NCI-H1417 treated with DMSO at 0.1 percent for 48 hours (cell line): Measurements from ENCODE around the gene PKNOX2.

Source experiments
- DNase-seq: peaks from one replicate; lab custom pipeline; 2025; lab: John Stamatoyannopoulos, UW

Gene PKNOX2

DNA sequence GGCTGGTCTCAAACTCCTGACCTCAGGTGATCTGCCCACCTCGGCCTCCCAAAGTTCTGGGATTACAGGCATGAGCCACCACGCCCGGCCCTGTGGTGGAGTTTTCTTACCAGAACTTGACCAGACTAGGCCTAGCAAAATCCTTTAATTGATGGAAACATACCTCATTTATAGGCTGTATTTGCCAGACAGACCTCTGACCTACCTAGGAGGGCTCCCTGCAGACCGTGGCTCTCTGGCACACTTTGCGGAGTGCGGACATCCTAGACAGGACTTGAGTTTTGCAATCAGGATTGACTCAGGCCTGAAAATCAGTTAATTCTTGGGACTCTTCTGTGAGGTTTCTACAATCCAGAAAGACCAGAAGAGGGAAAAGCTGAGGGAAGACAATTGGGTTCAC is 278.4 kb downstream of the PKNOX2 start:
- DNase-seq = no peak

DNA sequence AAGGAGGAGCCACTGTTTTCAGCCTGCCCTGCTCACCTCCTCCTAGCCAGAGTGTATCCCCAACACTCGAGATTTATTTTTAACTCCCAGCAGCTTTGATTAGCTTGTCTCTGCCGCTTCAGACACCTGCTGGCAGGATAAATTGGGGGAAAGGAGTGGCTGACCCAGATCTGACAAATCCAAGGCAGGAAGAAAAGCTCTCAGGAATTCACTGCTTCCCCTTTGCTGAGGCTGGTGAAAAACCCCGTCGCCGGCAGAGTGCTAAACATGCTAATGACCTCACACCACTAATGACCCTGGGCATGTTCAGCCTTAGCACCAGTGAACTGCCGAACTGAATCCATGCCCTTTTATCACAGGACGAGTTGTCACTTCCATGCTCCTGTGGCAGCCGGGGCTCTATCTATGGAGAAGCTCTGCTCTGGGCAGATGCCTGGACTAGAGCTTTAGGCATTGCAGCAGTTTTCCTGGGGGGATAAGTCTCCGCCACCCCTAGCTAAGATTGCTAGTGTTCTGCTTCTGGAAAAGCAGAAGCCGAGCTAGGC is 279.3 kb downstream of the PKNOX2 start:
- DNase-seq = no peak

DNA sequence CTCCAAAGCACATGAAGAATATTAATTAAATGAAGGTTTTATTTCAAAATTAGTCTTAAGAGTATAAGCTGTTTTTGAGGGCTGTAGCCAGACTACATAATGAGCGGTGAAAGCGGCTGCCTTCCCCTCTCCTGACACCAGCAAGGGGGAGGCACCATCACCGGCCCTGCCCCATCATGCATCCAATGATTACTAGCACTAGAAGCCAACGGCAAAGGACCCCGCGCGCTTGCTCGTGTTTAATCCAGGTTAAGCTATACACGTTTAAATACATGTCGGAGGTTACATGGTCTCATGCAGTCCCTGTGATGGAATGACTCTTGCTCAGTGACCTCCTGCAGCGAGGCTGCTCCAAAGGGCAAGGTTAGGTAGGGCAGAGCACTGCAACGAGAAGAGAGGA is 281.2 kb downstream of the PKNOX2 start:
- no peak for DNase-seq

DNA sequence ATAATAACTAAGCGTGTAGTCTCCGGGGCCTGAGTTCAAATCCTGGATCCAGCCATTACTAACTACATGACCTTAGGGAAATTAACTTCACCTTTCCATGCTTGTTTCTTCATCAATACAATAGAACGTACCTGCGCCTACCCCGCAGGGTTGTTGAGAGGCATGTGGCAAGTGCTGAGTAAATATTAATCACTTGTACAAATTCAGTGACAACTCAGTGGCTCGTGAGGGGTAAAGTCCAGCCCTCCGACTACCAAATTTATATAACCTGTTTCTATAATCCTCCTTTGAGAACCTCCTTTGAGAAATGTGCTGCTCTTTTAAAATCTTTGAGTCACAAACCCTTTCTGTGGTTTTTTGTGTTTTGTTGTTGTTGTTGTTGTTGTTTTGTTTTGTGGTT is 281.7 kb downstream of the PKNOX2 start:
- no peak for DNase-seq

DNA sequence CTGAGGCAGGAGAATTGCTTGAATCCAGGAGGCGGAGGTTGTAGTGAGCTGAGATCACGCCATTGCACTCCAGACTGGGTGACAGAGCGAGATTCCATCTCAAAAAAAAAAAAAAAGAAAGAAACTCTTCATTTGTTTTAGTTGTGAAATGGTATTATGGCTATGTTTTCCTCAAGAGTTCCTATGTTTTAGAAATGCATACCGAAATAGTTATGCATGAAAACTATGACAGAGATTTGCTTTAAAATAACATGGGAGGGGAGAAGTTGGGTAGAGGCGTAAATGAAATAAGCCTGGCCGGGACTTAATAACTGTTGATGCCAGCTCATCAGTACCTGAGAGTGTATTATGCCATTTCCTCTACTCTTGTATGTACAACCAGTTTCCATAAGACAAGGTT is 283.2 kb downstream of the PKNOX2 start:
- no peak for DNase-seq

DNA sequence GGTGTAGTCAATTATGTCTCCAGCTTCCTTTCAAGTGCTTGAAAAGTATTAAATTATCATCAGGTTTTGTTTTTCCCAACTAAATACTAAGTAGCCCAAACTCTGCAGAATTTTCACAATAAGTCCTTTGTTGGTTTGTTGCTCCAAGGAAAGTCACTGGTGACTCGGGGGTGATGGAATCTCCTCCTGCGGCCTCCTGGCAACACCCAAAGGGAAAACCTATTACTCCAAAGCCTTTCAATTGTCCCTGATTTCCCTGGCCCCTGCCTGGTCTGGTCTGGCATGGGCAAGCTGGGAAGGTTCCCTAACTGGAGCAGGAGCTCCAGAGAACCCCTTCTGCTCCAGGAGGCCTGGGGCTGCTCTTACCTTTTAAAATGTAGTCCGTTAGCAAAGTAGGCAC is 283.6 kb downstream of the PKNOX2 start:
- no peak for DNase-seq

DNA sequence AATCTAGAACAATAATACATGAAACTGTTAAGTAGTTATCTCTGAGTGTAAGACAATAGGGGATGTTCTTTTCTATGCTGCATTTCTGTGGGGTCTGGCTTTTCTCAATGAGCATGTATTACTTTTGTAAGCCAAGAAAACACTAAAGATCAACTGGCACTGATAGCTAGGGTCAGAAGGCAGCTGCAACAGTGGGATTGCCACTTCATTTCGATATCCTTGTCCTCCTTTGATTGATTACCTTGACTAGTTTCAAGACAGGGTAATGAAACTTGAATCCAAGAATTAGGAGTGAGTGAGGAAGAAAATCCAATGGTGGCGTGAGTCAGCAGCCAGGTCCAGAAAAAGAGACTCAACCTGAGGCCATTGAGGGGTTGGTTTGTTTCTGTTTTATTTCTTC is 285.0 kb downstream of the PKNOX2 start:
- DNase-seq = no peak

DNA sequence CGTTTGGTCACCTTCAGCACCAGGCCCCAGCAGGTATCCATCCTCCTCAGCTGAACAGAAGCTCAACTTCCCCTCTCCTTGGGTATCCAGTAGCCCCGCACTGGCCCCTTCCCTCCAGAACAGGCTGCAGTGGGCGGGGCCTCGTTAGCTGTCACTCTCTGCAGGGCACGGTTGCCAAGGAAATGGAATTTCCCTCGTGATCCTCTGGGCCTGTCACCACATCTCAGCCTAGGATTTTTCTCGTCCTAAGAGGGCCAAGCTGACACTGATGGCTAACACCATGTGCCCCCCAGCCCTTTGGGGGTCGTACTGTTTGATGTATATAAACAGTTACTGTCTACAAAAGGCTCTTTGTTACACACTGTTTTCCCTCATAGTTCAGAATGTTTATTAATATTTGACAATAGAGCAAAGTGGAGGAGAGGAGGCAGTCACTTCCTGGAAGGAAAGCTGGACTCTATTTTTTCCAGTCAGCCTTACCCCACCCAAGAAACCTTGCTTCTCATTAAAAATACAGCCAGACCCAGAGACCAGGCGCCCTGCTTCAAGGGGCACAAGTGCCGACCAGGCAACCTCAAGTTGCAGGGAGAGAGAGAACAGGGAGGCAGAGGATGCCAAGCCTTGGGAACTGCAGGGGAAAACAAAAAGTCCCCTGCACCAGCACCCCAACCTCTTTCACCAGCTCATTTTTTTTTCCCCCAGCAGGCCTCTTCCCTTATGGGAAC is 287.0 kb downstream of the PKNOX2 start:
- peak; percentile 27 for DNase-seq

DNA sequence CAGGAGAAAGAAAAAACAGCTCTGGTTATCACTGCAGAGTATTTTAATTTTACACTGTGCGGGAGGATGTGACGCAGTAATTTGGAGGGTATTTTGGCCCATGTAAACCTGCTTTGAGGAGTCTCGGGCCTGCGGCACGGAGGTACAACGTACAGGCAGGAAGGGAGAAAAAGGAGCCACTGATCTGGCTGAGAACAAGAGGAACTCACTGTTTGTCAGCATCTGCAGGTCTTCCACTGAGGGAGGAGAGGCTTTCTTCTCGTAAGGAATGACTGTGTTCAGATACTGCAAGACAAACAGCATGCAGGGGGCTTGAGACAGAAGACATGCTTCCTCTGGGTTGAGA is 287.5 kb downstream of the PKNOX2 start:
- no peak for DNase-seq

DNA sequence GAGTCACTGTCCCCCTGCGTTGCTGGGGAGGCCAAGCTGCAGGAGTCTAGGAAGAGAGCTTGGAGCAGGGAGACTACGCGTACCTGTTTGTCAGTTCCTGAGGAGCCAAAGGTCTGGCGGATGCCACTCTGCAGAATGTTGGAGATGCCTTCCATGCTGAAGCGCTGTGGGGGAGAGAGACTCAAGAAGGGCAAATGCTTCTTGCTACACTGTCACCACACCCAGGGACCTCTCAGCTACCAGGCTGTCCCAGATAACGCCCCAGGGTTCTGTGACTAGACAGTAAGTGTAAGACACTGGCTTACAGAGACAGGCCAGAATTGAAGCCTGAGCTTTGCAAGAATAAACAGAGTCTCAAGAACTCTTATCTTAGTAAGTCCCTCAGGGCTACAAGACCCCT is 289.5 kb downstream of the PKNOX2 start:
- DNase-seq = no peak

DNA sequence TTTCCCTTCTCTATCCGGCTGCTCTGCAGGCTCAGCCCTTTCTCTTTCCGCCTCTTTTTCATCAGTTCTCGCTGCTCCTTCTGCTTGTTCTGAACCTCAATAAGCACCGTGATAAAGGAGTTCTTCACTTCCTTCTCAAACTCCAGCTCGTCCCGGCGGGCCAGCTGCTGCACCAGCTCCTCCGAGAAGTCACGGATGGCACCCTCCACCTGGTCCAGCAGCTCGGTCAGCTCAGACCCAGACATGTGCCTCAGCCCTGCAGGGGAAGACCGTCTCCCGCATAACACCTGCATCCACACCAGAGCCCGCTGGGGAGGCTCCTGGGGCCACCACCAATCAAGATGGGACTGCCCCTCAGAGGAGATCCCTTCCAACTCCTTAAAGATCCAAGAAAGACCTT is 291.3 kb downstream of the PKNOX2 start:
- DNase-seq = no peak

DNA sequence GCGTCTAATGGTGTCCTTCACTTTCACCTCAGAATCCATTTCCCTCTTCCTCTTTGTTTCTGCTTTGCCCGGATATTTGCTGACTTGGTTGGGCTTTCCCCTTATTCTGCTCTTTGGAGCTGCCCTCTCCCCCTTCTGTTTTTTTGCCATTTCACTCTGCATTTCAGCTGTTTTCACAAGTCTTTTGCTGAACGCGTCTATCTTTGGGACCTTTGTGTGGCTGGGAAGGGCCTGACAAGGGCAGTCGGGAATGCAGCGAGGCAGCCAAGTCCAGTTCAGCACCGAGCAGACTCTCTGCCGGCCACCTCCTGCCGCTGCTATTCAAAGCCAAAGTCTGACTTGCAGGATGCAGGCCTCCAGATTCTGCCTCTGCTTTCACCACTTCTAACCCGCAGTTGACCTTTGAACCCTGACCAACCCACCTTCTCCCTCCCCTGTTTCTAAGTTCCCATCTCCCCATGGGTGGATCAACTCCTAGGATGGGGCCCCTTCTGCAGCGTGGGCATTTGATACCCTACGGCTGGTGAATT is 293.3 kb downstream of the PKNOX2 start:
- no peak for DNase-seq

DNA sequence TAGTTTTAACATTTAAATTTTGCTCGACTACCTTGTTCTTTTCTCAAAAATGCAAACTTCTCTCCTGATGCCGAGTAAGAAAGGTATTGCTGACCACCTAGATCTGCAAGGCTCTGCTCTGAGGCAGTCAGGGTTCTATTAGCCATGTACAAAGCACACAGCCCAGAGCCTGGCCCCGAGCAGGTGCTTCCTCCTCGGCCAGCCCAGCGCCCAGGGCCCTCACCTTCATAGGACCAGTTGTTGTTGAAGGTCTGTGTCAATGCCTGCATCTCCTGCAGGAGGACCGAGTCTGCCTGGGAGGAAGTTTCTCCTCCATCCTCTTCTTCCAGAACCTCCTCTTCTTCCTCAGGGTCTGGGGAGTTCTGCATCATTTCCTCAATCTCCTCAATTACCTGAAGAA is 295.7 kb downstream of the PKNOX2 start:
- no peak for DNase-seq

DNA sequence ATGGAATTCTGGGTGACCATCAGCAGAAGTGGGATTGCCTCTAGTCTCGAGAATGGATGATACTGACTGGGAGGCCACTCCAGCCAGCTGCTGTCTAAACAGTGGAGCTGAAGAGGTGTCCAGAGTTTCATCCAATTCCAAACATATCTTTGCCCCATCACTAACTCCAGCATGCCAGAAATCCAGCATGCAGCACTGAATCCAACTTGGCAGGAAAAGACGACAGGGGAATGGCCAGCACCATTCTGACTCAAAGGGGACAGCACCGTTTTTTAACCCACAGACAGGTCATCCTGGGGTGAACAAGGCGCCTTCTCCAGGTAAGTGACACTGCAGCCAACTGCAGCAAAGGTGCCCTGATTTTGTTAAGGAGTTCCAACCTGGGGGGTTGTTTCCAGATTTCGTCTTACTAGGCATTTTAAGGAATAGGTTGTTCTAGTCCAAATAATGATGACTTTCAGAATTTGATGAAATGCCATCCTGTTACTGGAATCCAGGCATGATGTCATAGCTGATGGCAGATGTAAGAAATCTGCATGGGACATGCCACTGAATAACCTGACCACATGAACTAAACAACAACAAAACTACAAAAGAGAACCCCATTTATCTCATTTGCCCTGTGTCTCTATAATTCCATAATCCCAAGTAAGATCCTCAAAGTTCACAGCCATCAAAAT is 299.2 kb downstream of the PKNOX2 start:
- DNase-seq = no peak

DNA sequence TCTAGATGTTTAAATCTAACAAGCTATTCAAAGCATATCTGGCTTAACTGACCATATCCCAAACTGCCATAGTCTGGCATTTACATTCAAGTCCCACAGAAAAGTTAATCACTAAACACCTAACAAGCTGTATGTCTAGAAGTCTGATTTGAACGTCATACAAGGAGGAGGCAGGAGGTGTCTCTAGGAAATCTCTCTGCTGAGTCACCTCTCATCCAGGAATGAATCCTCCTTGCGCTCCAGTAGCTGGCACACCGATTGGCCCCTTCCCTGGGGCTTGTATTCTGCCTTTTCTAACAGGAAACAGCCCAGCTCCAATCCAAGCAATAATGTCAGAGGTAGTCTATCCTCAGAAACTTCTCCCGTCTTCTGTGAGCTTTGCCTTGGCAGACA is 299.7 kb downstream of the PKNOX2 start:
- no peak for DNase-seq

DNA sequence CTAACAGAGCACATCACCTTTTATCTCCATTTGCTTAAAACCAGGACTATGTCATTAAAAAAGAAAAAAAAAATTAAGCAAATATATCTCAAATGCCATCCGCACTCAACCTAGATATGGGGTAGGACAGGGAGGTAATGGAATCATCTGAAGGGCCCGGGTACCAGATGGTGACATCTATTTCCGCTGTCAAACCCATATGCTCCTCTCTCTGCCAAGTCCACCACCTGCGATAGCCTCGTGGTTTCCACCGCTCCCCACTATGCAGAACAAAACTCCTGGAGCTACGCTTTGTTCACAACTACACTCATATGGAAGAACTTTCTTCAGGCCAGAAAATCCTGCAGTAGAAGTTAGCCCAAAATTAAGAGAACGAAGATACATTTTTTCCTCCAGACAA is 300.1 kb downstream of the PKNOX2 start:
- DNase-seq = no peak

DNA sequence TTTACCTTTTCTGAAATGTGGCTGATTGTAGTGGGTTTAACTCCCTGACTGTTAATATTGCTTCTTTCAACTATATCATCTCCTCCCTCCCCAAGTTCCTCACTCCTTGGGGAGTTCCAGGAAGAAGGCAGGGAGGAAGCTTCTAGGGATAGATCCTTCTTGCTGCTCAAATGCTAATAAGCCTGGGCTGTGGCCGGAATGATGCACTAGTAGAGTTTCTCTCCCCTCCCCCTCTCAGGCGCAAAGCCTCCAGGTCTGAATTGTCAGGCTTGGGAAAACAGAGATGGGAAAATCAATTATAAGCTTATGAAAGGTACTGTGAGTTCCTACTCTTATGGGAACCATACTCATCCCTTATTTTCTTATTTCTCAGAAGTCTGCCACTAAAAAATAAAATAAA is 300.7 kb downstream of the PKNOX2 start:
- no peak for DNase-seq

DNA sequence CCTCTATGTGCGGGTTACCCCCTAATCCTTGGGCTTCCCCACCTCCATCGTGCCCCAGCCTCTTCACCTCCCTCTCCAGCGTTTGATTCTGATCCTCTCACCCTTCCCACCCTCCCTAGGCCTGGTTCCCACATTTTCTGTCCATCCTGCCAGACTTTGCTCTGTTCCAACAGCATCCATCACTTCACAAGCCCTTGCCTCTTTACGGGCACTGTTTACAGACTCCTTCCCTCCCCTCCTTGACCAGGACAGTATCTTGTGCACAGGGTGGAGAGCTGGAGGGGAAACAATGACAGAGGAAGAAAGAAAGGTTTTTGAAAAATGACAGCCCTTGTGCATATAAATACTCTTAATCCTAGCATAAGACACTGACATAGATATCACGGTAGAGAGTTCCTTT is 301.1 kb downstream of the PKNOX2 start:
- DNase-seq = no peak

DNA sequence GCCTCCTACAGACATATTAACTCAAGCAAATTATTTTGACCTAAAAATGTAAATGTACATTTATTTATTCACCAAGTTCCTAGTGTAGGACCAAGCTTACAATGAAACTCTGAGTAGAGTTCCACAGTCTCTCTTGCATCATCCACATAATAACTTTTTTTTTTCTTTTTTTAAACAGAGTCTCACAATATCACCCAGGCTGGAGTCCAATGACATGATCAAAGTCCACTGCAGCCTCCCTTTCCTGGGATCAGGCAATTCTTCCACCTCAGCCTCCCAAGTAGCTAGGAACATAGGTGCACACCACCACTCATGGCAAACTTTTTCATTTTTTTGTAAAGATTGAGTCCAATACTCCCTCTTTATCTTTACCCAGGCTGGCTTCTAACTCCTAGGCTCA is 303.5 kb downstream of the PKNOX2 start:
- no peak for DNase-seq

DNA sequence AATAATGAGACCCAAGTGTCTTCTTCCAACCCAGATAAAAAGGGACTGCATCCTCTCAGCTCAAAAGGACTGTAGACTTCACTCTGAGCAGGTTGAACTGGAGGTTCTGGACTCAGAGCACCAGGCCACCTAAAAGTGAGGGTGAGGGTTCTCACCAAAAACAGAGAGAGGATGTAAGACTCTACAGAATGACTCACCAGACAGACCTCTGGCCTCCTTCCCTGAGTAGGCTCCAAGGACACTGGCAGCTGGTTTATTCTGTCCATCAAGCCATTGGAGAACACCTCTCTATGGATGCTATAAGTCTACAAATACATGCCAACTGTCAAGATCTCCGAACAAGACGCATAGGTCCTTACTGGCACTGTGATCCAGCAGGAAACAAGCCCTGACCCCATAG is 304.3 kb downstream of the PKNOX2 start:
- no peak for DNase-seq

DNA sequence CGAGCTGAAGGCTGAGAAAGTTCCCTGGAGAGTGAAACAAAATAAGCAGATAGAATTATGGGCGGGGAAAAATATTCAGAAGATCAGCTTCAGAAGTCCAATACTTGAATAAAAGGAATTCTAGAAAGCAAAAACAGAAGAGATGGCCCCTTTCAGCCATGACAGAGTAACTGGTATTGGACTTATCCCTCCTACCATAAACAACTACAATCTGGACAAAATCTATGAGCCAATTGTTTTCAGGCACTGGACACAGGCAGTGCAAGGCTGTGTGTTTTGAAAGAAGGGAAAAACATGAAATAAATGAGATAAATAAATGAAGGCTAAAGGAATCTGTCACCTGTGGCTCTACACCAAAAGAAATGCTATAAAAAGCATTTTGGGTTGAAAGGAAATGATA is 305.8 kb downstream of the PKNOX2 start:
- DNase-seq = no peak

DNA sequence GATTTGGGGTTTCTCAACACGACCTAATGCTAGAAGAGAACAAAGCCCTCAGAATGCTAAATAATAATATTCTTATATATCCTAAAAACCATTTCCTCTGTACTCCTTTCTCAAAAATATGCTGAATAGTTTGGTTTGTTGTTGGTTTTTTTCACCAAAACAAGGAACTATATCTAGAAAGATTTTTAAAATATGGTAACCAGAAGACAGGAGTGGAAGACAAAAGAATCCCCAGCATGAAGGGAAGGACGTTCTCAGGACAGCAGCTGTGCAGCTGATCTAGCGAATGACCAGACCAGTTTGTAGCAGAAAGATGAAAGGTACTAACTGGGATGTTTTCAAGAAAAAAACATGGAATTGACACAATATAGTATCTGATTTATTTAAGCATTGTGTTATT is 312.2 kb downstream of the PKNOX2 start:
- DNase-seq = no peak

DNA sequence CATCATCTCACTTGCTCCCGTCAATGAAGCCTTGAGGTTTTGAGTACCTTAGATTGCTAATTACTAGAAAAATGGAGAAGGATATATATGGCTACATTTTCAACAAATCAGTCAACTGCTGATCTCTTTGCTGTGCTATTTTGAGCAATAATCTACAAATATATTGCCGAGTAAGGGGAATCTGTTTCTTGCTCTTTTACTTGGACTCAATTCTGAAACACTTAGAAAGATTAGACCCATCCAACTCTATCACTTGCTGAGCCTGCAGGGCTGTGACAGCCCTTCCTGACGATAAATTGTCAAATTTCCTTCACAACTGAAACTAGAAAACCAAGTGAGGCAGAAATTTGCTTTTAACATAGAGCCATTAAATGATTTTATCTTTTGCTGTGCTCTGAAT is 314.6 kb downstream of the PKNOX2 start:
- no peak for DNase-seq

DNA sequence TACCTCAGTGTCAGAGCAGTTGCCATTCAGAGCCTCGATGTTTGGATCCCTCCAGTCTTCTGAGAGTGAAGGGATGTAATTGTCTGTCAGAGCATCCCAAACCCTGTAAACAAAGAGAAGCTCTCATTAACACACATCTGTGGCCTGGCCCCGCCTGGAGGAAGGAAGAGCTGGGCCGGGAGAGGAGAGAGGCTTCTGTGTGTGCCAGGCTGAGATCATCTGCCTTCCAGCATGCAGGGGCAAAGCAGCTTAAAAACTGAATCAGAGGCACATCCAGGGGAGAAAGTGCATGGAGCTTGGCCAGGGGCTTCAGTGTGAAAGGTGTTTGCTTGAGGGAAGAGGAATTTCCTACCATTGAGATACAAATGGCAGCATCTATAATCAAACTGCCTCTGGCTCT is 317.0 kb downstream of the PKNOX2 start:
- no peak for DNase-seq
